Measurements from ENCODE around the gene LTBP1.

LTBP1 gene

GRCh38 chr2:33406622-33407021 is 459.9 kb downstream of the LTBP1 start:
- no peak for DNase-seq (ENCODE audit: low spot score)
- peaks cover 2% of the 10 kb centered on the region for H3K9me3 ChIP-seq (ENCODE audit: severe bottlenecking)
- TF ChIP-seq, protein P1, sequence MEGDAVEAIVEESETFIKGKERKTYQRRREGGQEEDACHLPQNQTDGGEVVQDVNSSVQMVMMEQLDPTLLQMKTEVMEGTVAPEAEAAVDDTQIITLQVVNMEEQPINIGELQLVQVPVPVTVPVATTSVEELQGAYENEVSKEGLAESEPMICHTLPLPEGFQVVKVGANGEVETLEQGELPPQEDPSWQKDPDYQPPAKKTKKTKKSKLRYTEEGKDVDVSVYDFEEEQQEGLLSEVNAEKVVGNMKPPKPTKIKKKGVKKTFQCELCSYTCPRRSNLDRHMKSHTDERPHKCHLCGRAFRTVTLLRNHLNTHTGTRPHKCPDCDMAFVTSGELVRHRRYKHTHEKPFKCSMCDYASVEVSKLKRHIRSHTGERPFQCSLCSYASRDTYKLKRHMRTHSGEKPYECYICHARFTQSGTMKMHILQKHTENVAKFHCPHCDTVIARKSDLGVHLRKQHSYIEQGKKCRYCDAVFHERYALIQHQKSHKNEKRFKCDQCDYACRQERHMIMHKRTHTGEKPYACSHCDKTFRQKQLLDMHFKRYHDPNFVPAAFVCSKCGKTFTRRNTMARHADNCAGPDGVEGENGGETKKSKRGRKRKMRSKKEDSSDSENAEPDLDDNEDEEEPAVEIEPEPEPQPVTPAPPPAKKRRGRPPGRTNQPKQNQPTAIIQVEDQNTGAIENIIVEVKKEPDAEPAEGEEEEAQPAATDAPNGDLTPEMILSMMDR (IDR thresholded peaks at IDR 0.05; ENCODE audit: poor library complexity, severe bottlenecking): no peak
- H3K36me3 ChIP-seq (ENCODE audit: low read depth): no peaks in the 10 kb centered on the region
- H3K4me1 ChIP-seq (ENCODE audit: insufficient read depth, poor library complexity, severe bottlenecking): no peaks in the 10 kb centered on the region
- no peak overlapping the region for H3K4me3 ChIP-seq (ENCODE audit: severe bottlenecking)
- no peaks in the 10 kb centered on the region for H3K27me3 ChIP-seq (ENCODE audit: insufficient read depth, poor library complexity, severe bottlenecking)
- no peak overlapping the region for H3K27ac ChIP-seq (ENCODE audit: poor library complexity, severe bottlenecking)
- no peak for ATAC-seq (ENCODE audit: low read depth)

GRCh38 chr2:33408109-33408508 is 461.4 kb downstream of the LTBP1 start:
- no peak for DNase-seq (ENCODE audit: low spot score)
- Histone ChIP-seq H3K36me3 (ENCODE audit: low read depth) (no peaks in the 10 kb centered on the region), H3K9me3 (ENCODE audit: severe bottlenecking) (peaks cover 2% of the 10 kb centered on the region), H3K27me3 (ENCODE audit: insufficient read depth, poor library complexity, severe bottlenecking) (no peaks in the 10 kb centered on the region), H3K27ac (ENCODE audit: poor library complexity, severe bottlenecking) (no peak overlapping the region), H3K4me3 (ENCODE audit: severe bottlenecking) (no peak overlapping the region), H3K4me1 (ENCODE audit: insufficient read depth, poor library complexity, severe bottlenecking) (no peaks in the 10 kb centered on the region)
- TF ChIP-seq, protein P1 (IDR thresholded peaks at IDR 0.05; ENCODE audit: poor library complexity, severe bottlenecking): no peak
- ATAC-seq (ENCODE audit: low read depth): no peak

DNA sequence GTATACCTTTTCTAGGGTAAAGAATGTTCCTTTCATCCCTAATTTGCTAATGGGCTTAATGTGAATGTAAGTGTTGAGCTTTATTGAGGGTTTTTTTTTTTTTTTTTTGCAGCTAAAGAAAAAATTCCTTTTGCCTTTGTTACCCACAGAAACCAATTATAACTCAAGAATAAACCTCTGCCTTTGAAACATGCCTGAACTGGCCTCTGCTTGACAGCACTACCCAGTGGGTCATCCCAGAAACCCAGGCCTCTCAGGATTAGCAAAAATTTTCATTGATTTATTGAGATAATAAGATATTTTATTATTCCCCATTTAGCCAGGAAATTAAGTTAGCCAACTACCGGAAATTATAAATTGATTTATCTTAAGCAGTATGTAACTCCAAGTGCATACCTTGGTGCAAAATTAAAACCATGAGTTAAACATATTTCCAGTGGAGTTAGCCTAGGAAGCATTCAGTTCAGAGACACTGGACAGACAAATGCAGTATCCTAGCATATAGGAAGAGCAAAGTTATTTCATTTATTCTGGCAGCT is 462.7 kb downstream of the LTBP1 start:
- TF ChIP-seq, protein P1 (IDR thresholded peaks at IDR 0.05; ENCODE audit: poor library complexity, severe bottlenecking): no peak
- Histone ChIP-seq H3K27me3 (ENCODE audit: insufficient read depth, poor library complexity, severe bottlenecking) (no peaks in the 10 kb centered on the region), H3K9me3 (ENCODE audit: severe bottlenecking) (peaks cover 2% of the 10 kb centered on the region), H3K36me3 (ENCODE audit: low read depth) (no peaks in the 10 kb centered on the region), H3K4me1 (ENCODE audit: insufficient read depth, poor library complexity, severe bottlenecking) (no peaks in the 10 kb centered on the region), H3K4me3 (ENCODE audit: severe bottlenecking) (no peak overlapping the region), H3K27ac (ENCODE audit: poor library complexity, severe bottlenecking) (no peak overlapping the region)
- DNase-seq (ENCODE audit: low spot score) (no peak), ATAC-seq (ENCODE audit: low read depth) (0 out of 3 replicates have a peak, but pooled peaks have one; percentile 40)

DNA sequence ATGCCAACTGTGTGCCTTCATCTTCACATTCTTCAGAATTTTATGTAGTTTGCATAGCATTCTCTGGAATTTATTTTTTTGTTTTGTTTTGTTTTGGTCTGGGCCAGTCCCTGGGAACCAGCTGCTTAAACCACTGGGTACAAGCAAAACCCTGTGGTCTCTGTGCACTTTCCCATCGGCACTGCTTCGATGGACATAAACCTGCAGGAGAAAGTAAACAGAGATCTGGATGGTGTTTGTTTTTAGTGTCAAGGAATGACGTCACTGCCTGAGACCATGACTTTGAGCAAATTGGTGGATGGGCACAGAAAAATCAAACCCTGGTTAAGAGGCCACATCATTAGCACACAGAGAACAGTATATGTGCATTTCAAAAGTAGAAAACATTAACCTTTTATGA is 465.0 kb downstream of the LTBP1 start:
- TF ChIP-seq, protein P1 (IDR thresholded peaks at IDR 0.05; ENCODE audit: poor library complexity, severe bottlenecking): no peak
- H3K4me3 ChIP-seq (ENCODE audit: severe bottlenecking): no peak overlapping the region
- peaks cover 2% of the 10 kb centered on the region for H3K9me3 ChIP-seq (ENCODE audit: severe bottlenecking)
- ATAC-seq (ENCODE audit: low read depth): no peak
- H3K36me3 ChIP-seq (ENCODE audit: low read depth): no peaks in the 10 kb centered on the region
- no peak for DNase-seq (ENCODE audit: low spot score)
- H3K4me1 ChIP-seq (ENCODE audit: insufficient read depth, poor library complexity, severe bottlenecking): no peaks in the 10 kb centered on the region
- no peak overlapping the region for H3K27ac ChIP-seq (ENCODE audit: poor library complexity, severe bottlenecking)
- H3K27me3 ChIP-seq (ENCODE audit: insufficient read depth, poor library complexity, severe bottlenecking): no peaks in the 10 kb centered on the region

GRCh38 chr2:33412920-33413319 is 466.2 kb downstream of the LTBP1 start:
- TF ChIP-seq, protein P1 (IDR thresholded peaks at IDR 0.05; ENCODE audit: poor library complexity, severe bottlenecking): peak; percentile 29
- Histone ChIP-seq H3K9me3 (ENCODE audit: severe bottlenecking) (peaks cover 2% of the 10 kb centered on the region), H3K27ac (ENCODE audit: poor library complexity, severe bottlenecking) (no peak overlapping the region), H3K36me3 (ENCODE audit: low read depth) (no peaks in the 10 kb centered on the region), H3K4me3 (ENCODE audit: severe bottlenecking) (no peak overlapping the region), H3K4me1 (ENCODE audit: insufficient read depth, poor library complexity, severe bottlenecking) (no peaks in the 10 kb centered on the region), H3K27me3 (ENCODE audit: insufficient read depth, poor library complexity, severe bottlenecking) (no peaks in the 10 kb centered on the region)
- DNase-seq (ENCODE audit: low spot score) (no peak), ATAC-seq (ENCODE audit: low read depth) (no peak)

Measured in RWPE2 (cell line).